A549 (cell line): ENCODE data around the gene MAFG. TPM values are rescaled to one million over a fixed set of nuclear protein-coding genes. Genes with fewer than 3 reads are reported as not detected.

Experiments
- ATAC-seq, 2 experiments: fragments of 200-7000 bp in 1 of 2; fragments of >200 bp in 1 of 2; cut with Nextera tagmentation in 1 of 2; cut with Tn5 transposase in 1 of 2; 3 replicates each; pipeline versions ENCODE4 v1.8.0 to v1.9.1; 2018 to 2020; ENCODE audit warnings: mild to moderate bottlenecking in 1 of 2, moderate library complexity in 1 of 2
- CTCF ChIA-PET: fragments of 300-600 bp; sonication (Branson Sonifier 250); formaldehyde crosslinking; extraction: SDS; loops from one replicate; lab custom pipeline; 2021; ENCODE audit warnings: antibody characterized with exemption, inconsistent platforms; lab: Yijun Ruan, JAX
- POLR2A ChIA-PET: fragments of 350-600 bp; formaldehyde crosslinking; extraction: SDS; loops from one replicate; lab custom pipeline; 2021; ENCODE audit warnings: antibody characterized with exemption, inconsistent platforms; lab: Yijun Ruan, JAX
- DNase-seq, 2 experiments: peaks; one replicate each; pipeline versions ENCODE4 v3.0.0 to v3.0.0-alpha.2; 2011 to 2016; ENCODE audit warnings: low read depth in 1 of 2, low spot score in 1 of 2
- FAIRE-seq: peaks from 2 replicates; lab custom pipeline; 2011; peaks lifted over from hg19 to GRCh38; lab: Jason Lieb, UNC
- H3K27ac ChIP-seq, 2 experiments: fragments of >200 bp; sonication (Bioruptor Twin); formaldehyde crosslinking; 3 replicates each; pipeline ENCODE4 v1.5.1; 2016 to 2017
- H3K4me1 ChIP-seq: fragments of >200 bp; sonication (Bioruptor Twin); formaldehyde crosslinking; 3 replicates; pipeline ENCODE4 v1.6.1; 2016
- H3K4me2 ChIP-seq: fragments of >200 bp; sonication (Bioruptor Twin); formaldehyde crosslinking; 3 replicates; pipeline ENCODE4 v1.6.1; 2016
- H3K4me3 ChIP-seq: fragments of >200 bp; sonication (Bioruptor Twin); formaldehyde crosslinking; 3 replicates; pipeline ENCODE4 v1.5.1; 2016
- H3K9me3 ChIP-seq: fragments of >200 bp; sonication (Bioruptor Twin); formaldehyde crosslinking; 3 replicates; pipeline ENCODE4 v1.6.1; 2016
- BHLHE40 ChIP-seq: IDR thresholded peaks from 2 replicates; pipeline ENCODE4 v1.6.1; 2012; ENCODE audit warnings: low read depth, low read length, inconsistent platforms
- CEBPB ChIP-seq, 2 experiments: fragments of >200 bp in 1 of 2; sonication (Bioruptor Twin) in 1 of 2; formaldehyde crosslinking in 1 of 2; IDR thresholded peaks; 2 replicates each; pipeline ENCODE4 v1.6.1; 2012 to 2016
- CHD2 ChIP-seq: fragments of 150-350 bp; IDR thresholded peaks from 2 replicates; pipeline ENCODE4 v1.6.1; 2014; ENCODE audit warnings: low read length; ENCODE audit not compliant: partially characterized antibody
- EHF ChIP-seq: fragments of 250-450 bp; sonication (Bioruptor Pico); IDR thresholded peaks from 2 replicates; pipeline ENCODE4 v1.5.0; 2020; ENCODE audit warnings: mild to moderate bottlenecking
- EHMT2 ChIP-seq: fragments of 200-600 bp; sonication (generic); IDR thresholded peaks from 2 replicates; pipeline ENCODE4 v1.6.1; 2016; ENCODE audit warnings: antibody characterized with exemption, low read depth, mild to moderate bottlenecking, moderate library complexity
- ESRRA ChIP-seq: fragments of 150-350 bp; IDR thresholded peaks from 2 replicates; pipeline ENCODE4 v1.6.1; 2014; ENCODE audit warnings: mild to moderate bottlenecking, low read length, borderline replicate concordance
- FOSB ChIP-seq: fragments of 250-450 bp; sonication (Bioruptor Pico); IDR thresholded peaks from 2 replicates; pipeline ENCODE4 v1.5.0; 2020; ENCODE audit warnings: mild to moderate bottlenecking, moderate library complexity
- FOSL2 ChIP-seq, 2 experiments: fragments of 450-650 bp in 1 of 2; fragments of >200 bp in 1 of 2; sonication (Bioruptor Twin) in 1 of 2; formaldehyde crosslinking; IDR thresholded peaks; 2 replicates each; pipeline versions ENCODE4 v1.5.0 to v1.6.1; 2016 to 2020; ENCODE audit warnings: mild to moderate bottlenecking in 1 of 2, moderate library complexity in 1 of 2
- FOXS1 ChIP-seq: fragments of 250-450 bp; sonication (Bioruptor Pico); IDR thresholded peaks from 2 replicates; pipeline ENCODE4 v1.5.0; 2020; ENCODE audit warnings: mild to moderate bottlenecking, moderate library complexity
- HDAC2 ChIP-seq: fragments of 200-600 bp; sonication (generic); IDR thresholded peaks from 2 replicates; pipeline ENCODE4 v1.6.1; 2016
- HOXB5 ChIP-seq: fragments of 250-450 bp; sonication (Bioruptor Pico); IDR thresholded peaks from 2 replicates; pipeline ENCODE4 v1.5.0; 2020; ENCODE audit warnings: mild to moderate bottlenecking, moderate library complexity
- JUN ChIP-seq, 2 experiments: fragments of >200 bp; sonication (Bioruptor Twin); formaldehyde crosslinking; IDR thresholded peaks; 2 replicates in 1 of 2; 3 replicates in 1 of 2; pipeline ENCODE4 v1.6.1; 2016 to 2017
- KDM1A ChIP-seq: fragments of 200-600 bp; sonication (generic); IDR thresholded peaks from 2 replicates; pipeline ENCODE4 v1.6.1; 2016; ENCODE audit warnings: low read depth, mild to moderate bottlenecking
- MYC ChIP-seq: IDR thresholded peaks from 2 replicates; pipeline ENCODE4 v1.6.1; 2012; ENCODE audit warnings: mild to moderate bottlenecking, inconsistent platforms, low read length, improper control_type of control experiment, borderline replicate concordance
- NFE2L2 ChIP-seq: fragments of 150-350 bp; conservative IDR thresholded peaks from 2 replicates; pipeline ENCODE4 v1.6.1; 2014; ENCODE audit warnings: low read length
- NPAS2 ChIP-seq: fragments of 250-450 bp; sonication (Bioruptor Pico); IDR thresholded peaks from 2 replicates; pipeline ENCODE4 v1.8.0; 2022; ENCODE audit warnings: mild to moderate bottlenecking, moderate library complexity, borderline replicate concordance
- PHF8 ChIP-seq: fragments of 200-600 bp; sonication (generic); IDR thresholded peaks from 2 replicates; pipeline ENCODE4 v1.6.1; 2016; ENCODE audit warnings: low read depth, mild to moderate bottlenecking, antibody characterized with exemption, moderate library complexity, borderline replicate concordance
- POLR2A ChIP-seq: IDR thresholded peaks from 2 replicates; pipeline ENCODE4 v1.6.1; 2012; ENCODE audit warnings: mild to moderate bottlenecking, low read length
- POLR2AphosphoS2 ChIP-seq: conservative IDR thresholded peaks from 2 replicates; pipeline ENCODE4 v1.6.1; 2012; ENCODE audit warnings: low read length, improper control_type of control experiment, inconsistent platforms
- RCOR1 ChIP-seq: fragments of 150-350 bp; IDR thresholded peaks from 2 replicates; pipeline ENCODE4 v1.6.1; 2014; ENCODE audit warnings: antibody characterized with exemption, low read length, low read depth
- RNF2 ChIP-seq: fragments of 200-600 bp; sonication (generic); IDR thresholded peaks from 2 replicates; pipeline ENCODE4 v1.6.1; 2016; ENCODE audit warnings: low read depth, mild to moderate bottlenecking, antibody characterized with exemption, moderate library complexity, borderline replicate concordance
- SMC3 ChIP-seq: fragments of >200 bp; sonication (Bioruptor Twin); formaldehyde crosslinking; IDR thresholded peaks from 3 replicates; pipeline ENCODE4 v1.6.1; 2018; ENCODE audit warnings: inconsistent platforms
- SREBF2 ChIP-seq: fragments of 450-650 bp; IDR thresholded peaks from 2 replicates; pipeline ENCODE4 v1.6.1; 2014; ENCODE audit warnings: mild to moderate bottlenecking, moderate library complexity
- TFCP2L1 ChIP-seq: fragments of 250-450 bp; sonication (Bioruptor Pico); IDR thresholded peaks from 2 replicates; pipeline ENCODE4 v1.5.0; 2021; ENCODE audit warnings: mild to moderate bottlenecking
- ZC3H11A ChIP-seq: fragments of 450-650 bp; IDR thresholded peaks from 2 replicates; pipeline ENCODE4 v1.6.1; 2014; ENCODE audit warnings: antibody characterized with exemption, mild to moderate bottlenecking
- ZFP36 ChIP-seq: fragments of 450-650 bp; IDR thresholded peaks from 2 replicates; pipeline ENCODE4 v1.6.1; 2014; ENCODE audit warnings: borderline replicate concordance; ENCODE audit not compliant: partially characterized antibody
- ZSCAN20 ChIP-seq: fragments of 250-450 bp; sonication (Bioruptor Pico); IDR thresholded peaks from 2 replicates; pipeline ENCODE4 v1.8.0; 2022; ENCODE audit warnings: mild to moderate bottlenecking, moderate library complexity
- WGBS: methylation state at CpG from one replicate; pipeline ENCODE4 v1.1.6; 2017; ENCODE audit errors: missing lambda C conversion rate; 5-methylcytosine and 5-hydroxymethylcytosine counted together
- polyA plus RNA-seq, 4 experiments: library from polyadenylated mRNA; depleted of rRNA in 3 of 4; stranded (reverse); fragments of >200 nt; fragmentation: RNase III in 1 of 4; extraction: RNeasy Plus Mini Kit Qiagen cat#74134 plus additional on column Dnase treatment in 1 of 4; gene quantifications; 2 replicates in 3 of 4; 3 replicates in 1 of 4; pipeline ENCODE4 v1.2.3, GENCODE V29; 2011 to 2017
- TF ChIP-seq, protein P1 (sequence below): fragments of >200 bp; sonication (Bioruptor Twin); formaldehyde crosslinking; IDR thresholded peaks from 3 replicates; pipeline ENCODE4 v1.5.1; 2016
- TF ChIP-seq, protein P2 (sequence below): fragments of 250-450 bp; sonication (Bioruptor Pico); IDR thresholded peaks from 2 replicates; pipeline ENCODE4 v1.5.0; 2020; ENCODE audit warnings: low read depth, mild to moderate bottlenecking, moderate library complexity
- TF ChIP-seq, protein P3 (sequence below): IDR thresholded peaks from 2 replicates; pipeline ENCODE4 v1.6.1; 2012
- TF ChIP-seq, protein P4 (sequence below): fragments of >200 bp; sonication (Bioruptor Twin); formaldehyde crosslinking; IDR thresholded peaks from 2 replicates; pipeline ENCODE4 v1.6.1; 2016

MAFG gene
- polyA plus RNA-seq, 2 of the 4 experiments (the other 2 are of a cell fraction), result 47.9 to 57.9 TPM

DNA sequence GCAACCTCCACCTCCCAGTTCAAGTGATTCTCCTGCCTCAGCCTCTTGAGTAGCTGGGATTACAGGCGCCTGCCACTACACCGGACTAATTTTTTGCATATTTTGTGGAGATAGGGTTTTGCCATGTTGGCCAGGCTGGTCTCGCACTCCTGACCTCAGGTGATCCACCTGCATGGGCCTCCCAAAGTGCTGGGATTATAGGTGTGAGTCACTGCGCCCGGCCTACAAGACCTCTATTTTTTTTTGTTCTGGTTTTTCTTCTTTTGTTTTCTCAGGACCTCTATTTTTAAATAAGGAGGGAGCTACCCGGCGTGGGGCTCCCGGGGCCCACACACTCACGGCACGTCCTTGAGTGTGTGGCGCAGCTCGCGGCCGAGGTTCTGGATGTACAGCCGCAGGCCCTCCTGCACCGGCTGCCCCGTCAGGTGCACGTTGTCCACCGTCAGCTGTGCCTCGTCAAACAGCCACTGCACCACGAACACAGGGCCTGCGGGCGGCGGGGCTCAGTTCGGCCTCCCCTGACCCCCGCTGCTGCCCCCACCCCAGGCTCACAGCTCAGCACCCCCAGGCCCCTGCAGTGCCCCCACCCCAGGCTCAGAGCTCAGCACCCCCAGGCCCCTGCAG is 27.6 kb upstream of the MAFG start:
- H3K9me3 ChIP-seq, result no peaks in the 10 kb centered on the region; the same call in 2 of the 3 replicates
- no peak overlapping the region for H3K27ac ChIP-seq
- no peak overlapping the region for H3K4me2 ChIP-seq
- H3K4me1 ChIP-seq, result peaks cover 8% of the 10 kb centered on the region; the same call in 1 of the 3 replicates
- FAIRE-seq (no peak), DNase-seq (no peak), ATAC-seq (no peak)
- ChIA-PET CTCF (interaction anchor here (0.5 to 17.3 kb wide), 14 partner anchors 13 to 251 kb away, joined by 3 to 170 read pairs (median 3); partner anchors contain the start of genes CENPX, DCXR, LRRC45 and MAFG), POLR2A (interaction anchor here (1.2 kb wide), 1 partner anchor 67 kb away, joined by 4 read pairs; the partner anchor contains the start of gene CENPX)
- 93% methylated on average over 25 of the region's 26 CpGs for WGBS
- no peak overlapping the region for H3K4me3 ChIP-seq
- TF ChIP-seq KDM1A, result no peak
- TF ChIP-seq, protein P1, sequence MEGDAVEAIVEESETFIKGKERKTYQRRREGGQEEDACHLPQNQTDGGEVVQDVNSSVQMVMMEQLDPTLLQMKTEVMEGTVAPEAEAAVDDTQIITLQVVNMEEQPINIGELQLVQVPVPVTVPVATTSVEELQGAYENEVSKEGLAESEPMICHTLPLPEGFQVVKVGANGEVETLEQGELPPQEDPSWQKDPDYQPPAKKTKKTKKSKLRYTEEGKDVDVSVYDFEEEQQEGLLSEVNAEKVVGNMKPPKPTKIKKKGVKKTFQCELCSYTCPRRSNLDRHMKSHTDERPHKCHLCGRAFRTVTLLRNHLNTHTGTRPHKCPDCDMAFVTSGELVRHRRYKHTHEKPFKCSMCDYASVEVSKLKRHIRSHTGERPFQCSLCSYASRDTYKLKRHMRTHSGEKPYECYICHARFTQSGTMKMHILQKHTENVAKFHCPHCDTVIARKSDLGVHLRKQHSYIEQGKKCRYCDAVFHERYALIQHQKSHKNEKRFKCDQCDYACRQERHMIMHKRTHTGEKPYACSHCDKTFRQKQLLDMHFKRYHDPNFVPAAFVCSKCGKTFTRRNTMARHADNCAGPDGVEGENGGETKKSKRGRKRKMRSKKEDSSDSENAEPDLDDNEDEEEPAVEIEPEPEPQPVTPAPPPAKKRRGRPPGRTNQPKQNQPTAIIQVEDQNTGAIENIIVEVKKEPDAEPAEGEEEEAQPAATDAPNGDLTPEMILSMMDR, result no peak
- no peak for TF ChIP-seq FOSL2 (IDR thresholded peaks at IDR 0.05)
- TF ChIP-seq FOSL2 (CRISPR knock-in tag; IDR thresholded peaks at IDR 0.05), result no peak
- no peak for TF ChIP-seq RCOR1
- no peak for TF ChIP-seq NFE2L2
- no peak for TF ChIP-seq TFCP2L1 (CRISPR knock-in tag)
- TF ChIP-seq SREBF2, result no peak
- TF ChIP-seq JUN (IDR thresholded peaks at IDR 0.05), result no peak
- TF ChIP-seq MYC, result no peak
- TF ChIP-seq, protein P2, sequence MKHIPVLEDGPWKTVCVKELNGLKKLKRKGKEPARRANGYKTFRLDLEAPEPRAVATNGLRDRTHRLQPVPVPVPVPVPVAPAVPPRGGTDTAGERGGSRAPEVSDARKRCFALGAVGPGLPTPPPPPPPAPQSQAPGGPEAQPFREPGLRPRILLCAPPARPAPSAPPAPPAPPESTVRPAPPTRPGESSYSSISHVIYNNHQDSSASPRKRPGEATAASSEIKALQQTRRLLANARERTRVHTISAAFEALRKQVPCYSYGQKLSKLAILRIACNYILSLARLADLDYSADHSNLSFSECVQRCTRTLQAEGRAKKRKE (CRISPR knock-in tag), result no peak
- no peak for TF ChIP-seq ZSCAN20
- TF ChIP-seq NPAS2 (CRISPR knock-in tag), result no peak
- no peak for TF ChIP-seq CHD2
- TF ChIP-seq HDAC2, result no peak
- no peak for TF ChIP-seq EHF (CRISPR knock-in tag)
- no peak for TF ChIP-seq BHLHE40
- no peak for TF ChIP-seq POLR2A
- TF ChIP-seq EHMT2, result no peak
- no peak for TF ChIP-seq CEBPB (IDR thresholded peaks at IDR 0.05)

DNA sequence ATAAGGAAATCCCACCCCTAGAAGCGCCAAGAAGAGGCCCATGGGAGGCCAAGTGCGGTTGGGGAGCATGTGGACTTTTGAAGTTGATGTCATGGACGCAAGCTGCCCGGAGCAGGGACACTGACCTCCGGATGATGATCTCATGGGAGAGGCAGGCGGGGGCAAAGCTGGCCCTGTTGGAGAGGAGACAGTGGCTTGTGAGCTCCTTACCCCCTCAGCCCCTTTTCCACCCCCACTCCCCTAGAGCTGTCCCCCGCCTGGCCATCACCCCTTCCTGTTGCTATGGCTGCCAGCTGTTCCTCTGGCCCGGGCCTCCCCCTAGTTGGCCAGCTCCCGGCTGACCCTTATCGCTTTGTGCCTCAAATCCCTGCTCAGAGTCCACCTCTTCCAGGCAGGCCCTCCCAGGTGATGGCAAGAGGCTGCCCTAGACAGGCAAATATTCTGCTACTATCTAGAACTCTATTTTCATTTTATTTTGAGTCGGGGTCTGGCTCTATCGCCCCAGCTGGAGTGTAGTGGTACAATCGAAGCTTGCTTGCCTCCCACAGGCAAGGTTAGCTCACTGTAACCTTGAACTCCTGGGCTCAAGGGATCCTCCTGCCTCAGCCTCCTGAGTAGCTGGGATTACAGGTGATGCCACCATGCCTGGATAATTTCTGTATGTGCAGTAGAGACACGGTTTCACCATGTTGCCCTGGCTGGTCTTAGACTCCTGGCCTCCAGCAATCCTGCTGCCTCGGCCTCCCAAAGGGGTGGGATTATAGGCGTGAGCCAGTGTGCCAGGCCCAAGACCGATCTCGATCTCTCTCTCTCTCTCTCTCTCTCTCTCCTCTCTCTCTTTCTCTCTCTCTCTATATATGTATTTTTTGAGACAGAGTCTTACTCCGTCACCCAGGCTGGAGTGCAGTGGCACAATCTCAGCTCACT is 26.9 kb upstream of the MAFG start:
- ATAC-seq, result no peak
- CTCF ChIA-PET, result interaction anchor here (0.5 to 17.3 kb wide), 17 partner anchors 7 to 117 kb away, joined by 3 to 170 read pairs (median 5); partner anchors contain the start of genes CENPX, DCXR, LRRC45 and MAFG
- TF ChIP-seq PHF8, result no peak
- no peak for TF ChIP-seq HOXB5 (CRISPR knock-in tag)
- no peak for TF ChIP-seq POLR2AphosphoS2
- no peak for TF ChIP-seq RNF2
- TF ChIP-seq ESRRA, result no peak
- TF ChIP-seq SREBF2, result no peak
- TF ChIP-seq JUN (IDR thresholded peaks at IDR 0.05), result no peak
- no peak for TF ChIP-seq FOXS1 (CRISPR knock-in tag)
- TF ChIP-seq, protein P3, sequence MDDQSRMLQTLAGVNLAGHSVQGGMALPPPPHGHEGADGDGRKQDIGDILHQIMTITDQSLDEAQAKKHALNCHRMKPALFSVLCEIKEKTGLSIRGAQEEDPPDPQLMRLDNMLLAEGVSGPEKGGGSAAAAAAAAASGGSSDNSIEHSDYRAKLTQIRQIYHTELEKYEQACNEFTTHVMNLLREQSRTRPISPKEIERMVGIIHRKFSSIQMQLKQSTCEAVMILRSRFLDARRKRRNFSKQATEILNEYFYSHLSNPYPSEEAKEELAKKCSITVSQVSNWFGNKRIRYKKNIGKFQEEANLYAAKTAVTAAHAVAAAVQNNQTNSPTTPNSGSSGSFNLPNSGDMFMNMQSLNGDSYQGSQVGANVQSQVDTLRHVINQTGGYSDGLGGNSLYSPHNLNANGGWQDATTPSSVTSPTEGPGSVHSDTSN, result no peak
- TF ChIP-seq ZC3H11A, result no peak
- TF ChIP-seq, protein P4, sequence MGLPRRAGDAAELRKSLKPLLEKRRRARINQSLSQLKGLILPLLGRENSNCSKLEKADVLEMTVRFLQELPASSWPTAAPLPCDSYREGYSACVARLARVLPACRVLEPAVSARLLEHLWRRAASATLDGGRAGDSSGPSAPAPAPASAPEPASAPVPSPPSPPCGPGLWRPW, result no peak
- no peak for TF ChIP-seq FOSB
- no peak for TF ChIP-seq SMC3
- no peak for TF ChIP-seq ZFP36
- no peaks in the 10 kb centered on the region for H3K9me3 ChIP-seq
- no peak for DNase-seq
- POLR2A ChIA-PET, result interaction anchor here (0.7 kb wide), 1 partner anchor 105 kb away, joined by 7 read pairs; no protein-coding TSS in a partner anchor
- no peak overlapping the region for H3K4me2 ChIP-seq
- no peak overlapping the region for H3K27ac ChIP-seq
- peaks cover 4% of the 10 kb centered on the region; the same call in 1 of the 3 replicates for H3K4me1 ChIP-seq
- H3K4me3 ChIP-seq, result no peak overlapping the region
- 74% methylated on average over 19 of the region's 19 CpGs for WGBS
- no peak for FAIRE-seq
